ENCODE results near the gene DLX5.

DLX5 gene

GRCh38 chr7:96989859-96990317, 34.7 kb downstream of the DLX5 start:
- DNase-seq = no peak

- DNase-seq = no peak
Measured at GRCh38 chr7:96989241-96989858, 35.3 kb downstream of the DLX5 start.

- no peak for DNase-seq
Measured at GRCh38 chr7:96987719-96988118, 36.9 kb downstream of the DLX5 start.

GRCh38 chr7:96986901-96987300, 37.7 kb downstream of the DLX5 start:
- no peak for DNase-seq

- no peak for DNase-seq
Measured at GRCh38 chr7:96985992-96986391, 38.6 kb downstream of the DLX5 start.

- no peak for DNase-seq
Measured at GRCh38 chr7:96982586-96982985, 42.0 kb downstream of the DLX5 start.

GRCh38 chr7:96979551-96980276, 44.9 kb downstream of the DLX5 start:
- DNase-seq = no peak

GRCh38 chr7:96977445-96977844, 47.2 kb downstream of the DLX5 start:
- DNase-seq = no peak

GRCh38 chr7:96976106-96976505, 48.5 kb downstream of the DLX5 start:
- DNase-seq = no peak

GRCh38 chr7:96973986-96974385, 50.6 kb downstream of the DLX5 start:
- no peak for DNase-seq

GRCh38 chr7:96970739-96971138, 53.9 kb downstream of the DLX5 start:
- no peak for DNase-seq
